Midbrain (tissue), 1 donor: ENCODE data around the gene EFNA1.
A peak's percentile ranks its signal among the peaks of the same experiment; 100 is the strongest.

Experiments used
- DNase-seq: peaks from one replicate; lab custom pipeline; 2025; lab: John Stamatoyannopoulos, UW

Gene EFNA1, protein sequence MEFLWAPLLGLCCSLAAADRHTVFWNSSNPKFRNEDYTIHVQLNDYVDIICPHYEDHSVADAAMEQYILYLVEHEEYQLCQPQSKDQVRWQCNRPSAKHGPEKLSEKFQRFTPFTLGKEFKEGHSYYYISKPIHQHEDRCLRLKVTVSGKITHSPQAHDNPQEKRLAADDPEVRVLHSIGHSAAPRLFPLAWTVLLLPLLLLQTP

DNA sequence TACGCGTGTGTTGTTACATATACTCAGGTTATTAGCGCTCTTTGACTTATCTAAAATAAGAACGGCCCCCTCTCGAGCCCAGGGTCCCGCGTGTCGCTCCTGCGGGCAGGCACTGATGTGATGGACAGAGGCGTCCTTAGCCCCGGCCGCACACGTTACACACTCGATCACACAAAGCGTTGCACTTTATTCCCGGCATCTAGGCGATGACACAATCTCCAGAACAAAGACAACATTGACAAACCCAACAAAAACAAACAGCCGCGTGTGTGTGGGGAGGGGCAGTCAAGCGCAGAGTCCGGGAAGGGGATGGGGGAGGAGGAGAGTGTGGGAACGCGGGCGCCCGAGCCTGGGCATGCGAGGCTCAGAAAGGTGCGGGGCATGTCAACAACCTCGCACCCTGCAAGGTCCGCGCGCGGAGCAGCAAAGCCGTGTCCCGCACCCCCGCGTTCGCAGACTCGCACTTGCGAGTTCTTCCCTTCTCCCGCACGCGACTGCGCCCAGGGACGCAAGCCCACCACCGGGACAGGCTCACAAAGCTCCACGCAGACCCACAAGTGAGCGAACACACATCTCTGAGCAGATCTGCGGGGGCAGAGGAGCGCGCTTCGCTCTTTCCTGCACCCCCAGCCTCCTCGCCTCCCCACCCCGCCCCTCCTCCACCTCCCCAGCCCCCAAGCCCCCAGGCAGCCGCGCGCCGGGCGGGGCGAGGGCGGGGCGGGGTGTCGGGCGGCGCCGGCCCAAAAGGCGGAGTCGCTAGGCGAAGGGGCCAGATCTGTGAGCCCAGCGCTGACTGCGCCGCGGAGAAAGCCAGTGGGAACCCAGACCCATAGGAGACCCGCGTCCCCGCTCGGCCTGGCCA lies at the start of gene EFNA1:
Gene EFNA1, plus strand, starts transcription at position 772 of the 862 bp plus-strand sequence. CDS start 102 bp downstream, outside the sequence.
- peak; percentile 91 for DNase-seq

GRCh38 chr1:155078469-155079209 lies 49.0 kb upstream of the EFNA1 start, which contains the start of gene EFNA3:
TSS of gene EFNA3 (plus strand) at chr1:155078837. CDS start at chr1:155078942, 105 bp downstream.
- DNase-seq, result peak; percentile 52

DNA sequence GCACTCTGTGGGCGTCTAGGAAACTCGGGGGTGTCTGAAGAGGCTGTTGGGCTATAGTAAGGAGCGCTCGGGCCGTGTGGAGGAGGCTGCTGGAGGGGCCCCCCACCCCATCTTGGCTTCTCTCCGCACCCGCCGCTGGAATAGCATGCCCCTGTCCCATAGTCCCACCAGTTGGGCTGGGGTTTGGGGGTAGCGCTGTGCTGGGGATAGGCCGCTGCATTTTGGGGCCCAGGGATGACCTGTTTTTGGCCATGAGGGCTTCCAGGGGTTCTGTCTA lies 48.5 kb upstream of the EFNA1 start:
- no peak for DNase-seq

GRCh38 chr1:155079487-155080311 lies 48.0 kb upstream of the EFNA1 start:
- no peak for DNase-seq

- DNase-seq, result no peak
Measured at GRCh38 chr1:155080312-155081228, 47.1 kb upstream of the EFNA1 start.

DNA sequence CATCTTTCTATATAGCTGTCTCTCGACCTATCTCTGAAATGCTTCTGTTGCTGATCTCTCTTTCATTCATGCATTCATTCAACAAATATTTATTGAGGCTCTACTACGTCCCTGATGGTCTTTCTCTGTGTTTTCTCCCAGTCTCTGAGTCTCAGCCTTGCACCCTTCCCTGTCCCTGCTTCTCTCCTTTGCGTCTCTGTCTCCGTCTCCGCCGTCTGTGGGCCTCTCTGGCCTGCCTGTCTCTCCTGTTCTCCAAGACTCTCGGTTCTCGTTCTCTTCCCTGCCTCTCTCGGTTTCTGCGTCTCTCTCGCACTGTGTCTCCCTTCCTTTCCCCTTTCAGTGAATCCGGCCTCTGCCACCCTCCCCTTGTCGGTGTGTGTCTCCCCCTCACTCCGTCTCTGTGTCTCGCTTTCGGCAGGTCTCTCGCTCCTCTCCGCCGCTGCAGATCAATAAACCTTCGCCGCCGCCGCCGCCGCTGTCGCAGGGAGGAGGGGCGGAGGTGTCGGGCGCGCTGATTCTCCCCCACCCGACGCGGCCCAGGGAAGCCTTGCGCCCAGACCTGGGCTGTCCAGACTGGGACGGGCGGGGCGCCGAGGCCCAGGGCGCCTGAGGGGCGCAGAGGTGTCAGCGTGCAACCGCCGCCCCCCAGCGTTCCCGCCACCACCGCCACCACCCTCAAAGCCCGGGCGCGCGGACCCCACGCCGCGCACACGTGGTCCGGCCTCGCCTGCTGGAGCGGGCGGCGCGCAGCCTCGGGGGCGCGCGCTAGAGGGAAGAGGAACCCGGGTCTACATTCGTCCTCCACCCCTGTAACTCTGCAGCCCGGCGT lies 46.0 kb upstream of the EFNA1 start:
- no peak for DNase-seq

GRCh38 chr1:155082301-155083051 lies 45.2 kb upstream of the EFNA1 start:
- DNase-seq, result no peak

DNA sequence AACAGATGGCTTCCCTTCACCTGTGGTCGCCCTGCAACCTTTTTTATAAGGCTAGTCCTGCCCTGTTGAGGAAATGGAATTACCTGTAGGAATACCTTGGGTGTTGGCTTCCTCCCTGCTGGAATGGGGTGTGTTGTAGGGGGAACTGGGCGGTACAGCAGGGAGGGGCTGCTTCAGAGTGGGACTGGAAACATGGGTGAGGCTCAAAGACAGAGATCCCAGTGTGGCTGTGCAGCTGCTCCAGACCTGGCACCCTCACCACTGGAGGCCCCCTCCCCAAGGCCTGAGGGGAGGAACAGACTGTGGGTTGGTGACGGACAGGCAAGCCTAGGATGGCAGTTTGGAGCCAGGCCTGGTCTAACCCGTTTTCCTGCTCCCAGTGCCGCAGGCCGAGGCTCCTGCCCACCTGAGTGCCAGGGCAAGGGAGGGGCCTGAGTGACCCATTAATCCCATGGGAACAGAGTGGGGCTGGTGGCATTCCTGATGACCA lies 44.6 kb upstream of the EFNA1 start:
- DNase-seq, result no peak

DNA sequence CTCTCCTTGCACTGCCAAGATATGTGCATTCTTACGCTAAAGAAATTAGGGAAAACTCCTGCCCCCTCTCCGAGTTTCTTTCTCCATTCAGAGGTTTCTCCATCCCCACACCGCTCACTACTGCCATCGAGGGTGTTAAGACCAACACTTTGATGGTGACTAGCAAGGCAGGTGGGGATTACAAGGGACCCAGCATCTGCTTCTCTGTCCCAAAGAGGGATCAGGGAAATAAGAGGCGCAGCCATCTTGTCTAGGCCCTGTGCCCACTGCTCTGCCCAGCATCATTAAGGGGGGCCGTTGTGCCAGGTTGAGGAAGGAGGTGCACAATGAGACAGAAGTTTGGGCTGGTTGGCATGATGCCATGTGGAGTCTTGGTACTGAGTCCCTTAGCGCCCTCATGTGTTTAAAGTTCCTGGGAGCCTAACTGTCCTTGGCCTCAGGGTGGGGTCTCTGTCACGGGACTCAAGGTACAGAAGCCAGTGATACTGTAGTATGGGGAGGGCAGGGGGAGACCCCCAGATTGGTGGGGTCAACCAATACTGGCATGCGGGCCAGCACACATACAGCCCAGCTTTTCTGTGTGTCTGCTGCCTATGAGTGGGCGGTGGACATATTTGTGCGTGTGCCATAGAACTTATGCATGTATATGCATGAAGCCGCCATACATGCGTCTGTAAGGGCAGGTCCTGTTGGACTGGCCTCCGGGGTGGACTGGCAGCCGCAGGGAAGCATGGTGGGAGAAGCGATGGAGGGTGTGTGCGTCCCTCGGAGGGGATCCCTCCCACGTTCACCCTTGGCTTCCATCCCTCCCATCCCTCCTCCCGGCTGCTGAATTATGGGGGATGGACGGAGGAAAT lies 43.6 kb upstream of the EFNA1 start:
- DNase-seq, result no peak

- peak; percentile 92 for DNase-seq
Measured at GRCh38 chr1:155084722-155085503, 42.8 kb upstream of the EFNA1 start.

DNA sequence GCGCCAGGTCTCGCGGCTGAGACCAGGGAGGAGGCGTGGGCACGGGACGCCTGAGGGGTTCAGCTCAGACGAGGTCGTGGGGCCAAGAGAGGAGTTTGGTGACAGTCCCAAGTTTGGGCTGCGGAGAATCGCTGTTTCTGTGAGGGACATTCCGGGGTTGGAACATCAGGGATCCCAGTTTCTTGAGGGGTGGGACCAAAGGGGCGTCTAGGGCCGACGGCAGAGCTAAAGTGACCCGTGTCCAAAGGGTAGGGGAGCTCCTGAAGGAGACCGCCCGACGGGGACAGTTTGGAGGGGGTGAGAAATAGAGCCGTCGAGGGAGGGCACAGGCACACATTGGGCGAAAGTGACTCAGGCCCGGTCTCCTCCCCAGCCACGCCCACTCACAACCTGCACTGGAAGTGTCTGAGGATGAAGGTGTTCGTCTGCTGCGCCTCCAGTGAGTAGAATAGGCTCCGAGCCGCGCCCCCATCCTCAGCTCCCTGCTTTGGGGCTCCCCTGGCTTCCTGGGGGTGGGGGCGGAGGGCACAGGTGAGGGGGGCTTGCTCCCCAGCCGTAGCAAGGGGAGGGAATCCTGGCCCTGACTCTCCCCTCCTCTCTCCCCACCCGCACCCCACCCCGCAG lies 42.1 kb upstream of the EFNA1 start:
- DNase-seq, result no peak

DNA sequence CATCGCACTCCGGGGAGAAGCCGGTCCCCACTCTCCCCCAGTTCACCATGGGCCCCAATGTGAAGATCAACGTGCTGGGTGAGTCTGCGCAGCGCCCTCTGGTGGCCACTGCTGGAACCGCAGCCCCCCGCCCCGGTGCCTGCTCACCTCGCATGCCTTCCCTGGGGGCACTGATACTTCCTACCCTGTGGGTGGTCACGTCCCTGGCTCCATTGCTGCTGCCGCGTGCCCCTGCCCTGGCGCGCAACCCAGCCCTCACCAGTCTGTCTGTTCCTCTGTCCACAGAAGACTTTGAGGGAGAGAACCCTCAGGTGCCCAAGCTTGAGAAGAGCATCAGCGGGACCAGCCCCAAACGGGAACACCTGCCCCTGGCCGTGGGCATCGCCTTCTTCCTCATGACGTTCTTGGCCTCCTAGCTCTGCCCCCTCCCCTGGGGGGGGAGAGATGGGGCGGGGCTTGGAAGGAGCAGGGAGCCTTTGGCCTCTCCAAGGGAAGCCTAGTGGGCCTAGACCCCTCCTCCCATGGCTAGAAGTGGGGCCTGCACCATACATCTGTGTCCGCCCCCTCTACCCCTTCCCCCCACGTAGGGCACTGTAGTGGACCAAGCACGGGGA lies 41.4 kb upstream of the EFNA1 start:
- DNase-seq, result peak; percentile 53

- DNase-seq, result no peak
Measured at GRCh38 chr1:155086856-155087535, 40.7 kb upstream of the EFNA1 start.

GRCh38 chr1:155091071-155092051 lies 36.3 kb upstream of the EFNA1 start:
- DNase-seq, result peak; percentile 77
